Stimulated activated naive CD4-positive, alpha-beta T cell treated with Interleukin-2 at 50 U/mL for 16 hours (primary cell): ENCODE data around the gene PRSS1.
"Not testable (repeated sequence)": the region's sequence is repeated elsewhere in the genome, so short reads cannot be mapped to it uniquely, and the experiment has no call there.

Source experiments
- DNase-seq: peaks from one replicate; lab custom pipeline; 2025; lab: John Stamatoyannopoulos, UW

Gene PRSS1

GRCh38 chr7:142748410-142748809 is 862 bp upstream of the PRSS1 start:
- DNase-seq = not testable (repeated sequence)

DNA sequence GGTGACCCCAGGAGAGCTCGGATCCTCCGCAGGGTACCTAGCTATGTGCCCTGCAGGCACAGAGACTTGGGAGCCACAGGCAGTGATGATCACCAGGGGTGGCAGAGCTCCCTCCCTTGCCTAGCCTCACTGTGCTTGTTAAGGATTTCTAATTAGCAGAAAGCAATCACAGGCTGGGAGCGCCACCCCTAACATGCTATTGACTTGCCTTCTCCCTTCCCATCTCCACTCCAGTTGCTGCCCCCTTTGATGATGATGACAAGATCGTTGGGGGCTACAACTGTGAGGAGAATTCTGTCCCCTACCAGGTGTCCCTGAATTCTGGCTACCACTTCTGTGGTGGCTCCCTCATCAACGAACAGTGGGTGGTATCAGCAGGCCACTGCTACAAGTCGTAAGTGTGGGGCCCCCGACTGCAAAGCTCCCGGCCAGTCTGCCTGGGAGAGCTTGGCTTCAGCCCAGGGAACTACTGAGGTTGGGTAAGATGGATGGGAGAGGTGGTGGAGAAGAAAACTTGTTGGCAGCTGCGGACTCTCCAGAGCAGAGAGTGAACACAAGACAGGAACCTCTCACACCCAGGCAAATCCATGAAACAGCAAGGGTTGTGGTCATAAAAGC is 1.2 kb downstream of the PRSS1 start:
- no peak for DNase-seq

GRCh38 chr7:142751526-142752175 is 2.4 kb downstream of the PRSS1 start:
- not testable (repeated sequence) for DNase-seq

- DNase-seq = no peak
These were observed 3.3 kb downstream of the PRSS1 start for GRCh38 chr7:142752376-142753225.

GRCh38 chr7:142753366-142753765 is 4.1 kb downstream of the PRSS1 start:
- DNase-seq = no peak

- not testable (repeated sequence) for DNase-seq
These were observed 4.7 kb downstream of the PRSS1 start for GRCh38 chr7:142753925-142754491.

DNA sequence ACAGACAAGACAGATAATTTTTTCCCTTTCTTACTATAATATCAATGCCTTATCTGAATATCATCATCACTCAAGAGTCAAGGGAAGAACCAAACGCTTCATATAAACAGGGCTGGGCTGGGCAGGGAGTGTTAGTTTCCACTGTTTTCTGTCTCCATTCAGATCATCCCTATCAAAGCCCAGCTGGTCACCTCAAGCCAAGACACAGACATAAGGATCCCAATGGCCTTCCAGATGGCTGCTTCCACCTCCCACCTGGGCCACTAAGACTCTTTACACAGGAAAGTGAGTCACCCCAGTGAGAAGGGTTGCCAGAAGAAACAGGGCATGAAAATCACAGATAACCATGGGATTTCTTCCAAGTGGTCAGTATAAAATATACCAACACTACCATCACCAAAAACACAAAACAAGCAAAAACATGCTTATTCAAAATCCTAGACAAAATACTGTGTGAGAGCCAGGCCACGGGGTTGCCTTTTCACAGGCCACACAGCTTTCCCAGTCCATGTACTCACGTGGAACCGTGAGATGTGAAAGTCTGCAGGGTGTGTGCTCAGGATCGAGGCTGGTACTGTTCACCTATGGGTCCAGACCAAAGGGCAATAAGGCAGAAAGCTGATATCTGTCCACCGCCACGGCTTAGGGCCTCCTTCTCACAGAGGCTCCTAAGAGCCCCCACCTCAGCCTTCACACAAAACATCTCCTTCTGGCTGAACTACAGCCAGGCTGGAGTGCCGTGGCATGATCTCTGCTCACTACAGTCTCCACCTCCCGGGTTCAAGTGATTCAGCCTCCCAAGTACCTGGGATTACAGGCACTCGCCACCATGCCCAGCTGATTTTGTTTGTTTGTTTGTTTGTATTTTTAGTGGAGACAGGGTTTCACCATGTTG is 5.7 kb downstream of the PRSS1 start:
- DNase-seq = no peak

- not testable (repeated sequence) for DNase-seq
These were observed 9.0 kb downstream of the PRSS1 start for GRCh38 chr7:142758312-142758711.

- DNase-seq = no peak
These were observed 10.2 kb downstream of the PRSS1 start for GRCh38 chr7:142759433-142759832.

- no peak for DNase-seq
These were observed 10.9 kb downstream of the PRSS1 start for GRCh38 chr7:142760071-142760642.

GRCh38 chr7:142761606-142762005 is 12.3 kb downstream of the PRSS1 start:
- not testable (repeated sequence) for DNase-seq

DNA sequence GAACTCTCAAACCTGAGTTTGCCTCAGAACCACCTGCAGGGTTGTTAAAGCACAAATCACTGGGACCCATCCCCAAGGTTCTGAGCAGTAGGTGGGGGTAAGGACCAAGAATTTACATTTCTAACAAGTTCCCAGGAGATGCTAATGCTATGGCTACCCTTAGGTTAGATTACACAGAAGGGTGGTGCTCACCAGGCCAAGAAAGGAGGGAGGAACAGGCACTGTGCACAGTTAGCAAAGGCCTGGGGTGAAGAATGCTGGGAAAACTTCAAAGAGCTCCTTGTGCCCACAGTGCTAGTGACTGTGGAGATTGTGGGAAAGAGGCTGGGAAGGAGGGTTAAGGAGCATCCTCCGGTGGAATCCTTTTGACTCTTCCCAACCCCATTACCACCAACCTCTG is 12.8 kb downstream of the PRSS1 start:
- DNase-seq = no peak

GRCh38 chr7:142767451-142767850 is 18.2 kb downstream of the PRSS1 start:
- DNase-seq = no peak

GRCh38 chr7:142767861-142768260 is 18.6 kb downstream of the PRSS1 start:
- DNase-seq = no peak

- not testable (repeated sequence) for DNase-seq
These were observed 19.6 kb downstream of the PRSS1 start for GRCh38 chr7:142768885-142769284.

DNA sequence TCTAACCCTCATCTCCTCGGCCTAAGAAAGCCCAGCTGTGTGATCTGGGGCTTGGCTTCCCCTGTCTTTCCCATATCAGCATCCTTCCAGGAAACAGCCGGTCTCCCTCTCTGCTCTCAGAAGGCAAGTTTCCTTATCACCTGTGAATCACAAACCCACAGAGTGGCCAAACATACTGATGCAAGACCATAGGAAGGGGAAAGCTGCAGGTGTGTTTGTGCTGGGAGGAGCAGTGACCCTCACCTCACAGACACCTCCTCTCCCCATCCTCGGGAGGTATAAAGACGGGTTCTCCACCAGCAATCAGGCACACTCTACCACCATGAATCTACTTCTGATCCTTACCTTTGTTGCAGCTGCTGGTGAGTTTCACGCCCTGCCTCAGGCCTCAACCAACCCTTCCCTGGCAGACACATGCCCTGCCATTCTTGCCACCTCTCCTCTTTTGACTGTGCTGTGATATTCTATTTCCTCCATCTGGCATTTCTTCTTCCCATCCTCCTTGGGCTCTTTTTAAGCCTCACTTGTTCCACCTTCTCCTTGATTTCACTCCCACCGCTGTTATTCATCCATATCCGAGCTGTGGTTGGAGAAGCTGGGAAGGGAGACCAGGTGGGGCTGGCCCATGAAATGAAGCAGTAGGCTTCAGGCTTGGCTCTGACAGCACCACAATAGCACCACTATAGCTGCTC is 21.5 kb downstream of the PRSS1 start, which contains the start of gene PRSS2:
Gene PRSS2, plus strand, starts transcription at position 310 of the 692 bp plus-strand sequence. Its CDS starts 13 bp downstream, at position 323.
- no peak for DNase-seq

GRCh38 chr7:142771353-142771723 is 22.1 kb downstream of the PRSS1 start:
- DNase-seq = no peak

- DNase-seq = no peak
These were observed 22.8 kb downstream of the PRSS1 start for GRCh38 chr7:142772051-142772450.

GRCh38 chr7:142772673-142773072 is 23.4 kb downstream of the PRSS1 start:
- DNase-seq = no peak

DNA sequence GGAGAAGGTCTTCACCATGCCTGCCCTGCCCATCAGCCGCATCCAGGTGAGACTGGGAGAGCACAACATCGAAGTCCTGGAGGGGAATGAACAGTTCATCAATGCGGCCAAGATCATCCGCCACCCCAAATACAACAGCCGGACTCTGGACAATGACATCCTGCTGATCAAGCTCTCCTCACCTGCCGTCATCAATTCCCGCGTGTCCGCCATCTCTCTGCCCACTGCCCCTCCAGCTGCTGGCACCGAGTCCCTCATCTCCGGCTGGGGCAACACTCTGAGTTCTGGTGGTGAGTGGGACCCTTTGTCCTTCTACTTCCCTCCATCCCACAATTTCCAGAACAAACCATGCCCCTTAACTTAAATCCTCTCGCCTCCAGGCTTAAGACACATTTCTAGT is 24.0 kb downstream of the PRSS1 start:
- no peak for DNase-seq
